ENCODE measurements around the gene SLAIN1.

DNA sequence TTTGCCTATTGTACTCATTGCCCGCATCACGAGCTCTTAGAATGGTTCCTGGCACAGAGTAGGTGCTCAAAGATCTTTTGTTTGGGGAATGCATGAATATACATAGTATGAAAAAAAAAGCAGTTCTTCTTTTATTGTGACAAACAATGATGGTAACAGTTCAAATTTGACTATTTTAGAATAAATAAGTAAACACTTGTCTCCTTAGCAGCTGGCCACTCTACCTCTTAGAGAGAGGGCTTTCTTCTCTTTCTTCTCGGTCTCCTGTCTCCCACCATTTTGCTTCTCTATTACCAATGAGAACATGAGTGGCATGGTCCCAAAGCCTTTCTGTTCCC is 639 bp upstream of the SLAIN1 start:
- TF ChIP-seq CTCF (IDR thresholded peaks at IDR 0.05) = no peak
- TF ChIP-seq POLR2A (IDR thresholded peaks at IDR 0.05) = no peak
- no peak for TF ChIP-seq POLR2AphosphoS5 (IDR thresholded peaks at IDR 0.05)

All from stomach (tissue), 4 donors.